ENCODE data around the gene MUC5B. TPM values are rescaled to one million over a fixed set of nuclear protein-coding genes. Genes with fewer than 3 reads are reported as not detected.
A peak's percentile ranks its signal among the peaks of the same experiment; 100 is the strongest.

The MUC5B gene
- total RNA-seq, 1 donor from 2014 or later, result not detected

DNA sequence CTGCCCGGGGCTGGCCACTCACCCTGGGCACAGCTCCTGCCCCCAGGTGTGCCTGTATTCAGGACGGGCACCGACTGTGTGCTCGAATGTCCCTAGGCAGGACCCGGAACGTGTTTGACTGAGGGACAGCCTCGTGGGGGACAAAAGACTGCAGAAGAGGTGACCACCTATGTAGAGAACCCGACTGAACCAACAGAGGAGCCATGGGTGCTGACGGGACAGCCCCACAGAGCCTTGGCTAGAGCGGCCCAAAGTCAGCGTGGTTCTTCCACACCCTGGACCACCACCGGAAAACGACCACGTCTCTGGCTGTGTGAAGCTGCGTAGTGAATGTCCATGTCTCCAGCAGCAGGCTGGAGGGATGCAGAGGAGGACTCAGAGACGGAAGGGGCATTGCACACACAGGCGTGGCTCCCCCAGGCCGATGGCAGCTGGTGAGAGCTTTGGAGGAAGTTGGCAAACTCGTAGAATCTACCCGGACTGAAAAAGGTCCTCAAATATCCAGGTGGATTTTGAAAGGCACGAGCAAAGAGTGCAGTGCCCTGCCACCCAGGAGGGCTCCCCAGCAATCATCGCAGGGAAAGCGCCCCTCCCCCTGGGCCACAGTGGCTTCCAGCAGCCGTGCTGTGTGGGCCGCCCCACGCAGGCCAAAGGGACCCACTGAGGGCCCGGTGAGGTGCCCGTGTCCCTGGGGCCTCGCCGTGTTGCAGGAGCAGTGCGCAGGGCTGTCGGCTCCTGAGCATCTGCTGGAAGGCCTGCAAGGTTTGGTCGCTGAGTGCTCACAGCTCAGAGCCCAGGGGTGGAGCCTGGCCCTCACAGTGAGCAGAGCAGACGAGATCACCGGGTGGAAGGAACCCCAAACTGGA lies 17.5 kb upstream of the MUC5B start:
- no peak overlapping the region for H3K4me3 Mint-ChIP-seq (ENCODE audit: unreplicated experiment)
- DNase-seq, result peak; percentile 20
- TF ChIP-seq, protein P1, sequence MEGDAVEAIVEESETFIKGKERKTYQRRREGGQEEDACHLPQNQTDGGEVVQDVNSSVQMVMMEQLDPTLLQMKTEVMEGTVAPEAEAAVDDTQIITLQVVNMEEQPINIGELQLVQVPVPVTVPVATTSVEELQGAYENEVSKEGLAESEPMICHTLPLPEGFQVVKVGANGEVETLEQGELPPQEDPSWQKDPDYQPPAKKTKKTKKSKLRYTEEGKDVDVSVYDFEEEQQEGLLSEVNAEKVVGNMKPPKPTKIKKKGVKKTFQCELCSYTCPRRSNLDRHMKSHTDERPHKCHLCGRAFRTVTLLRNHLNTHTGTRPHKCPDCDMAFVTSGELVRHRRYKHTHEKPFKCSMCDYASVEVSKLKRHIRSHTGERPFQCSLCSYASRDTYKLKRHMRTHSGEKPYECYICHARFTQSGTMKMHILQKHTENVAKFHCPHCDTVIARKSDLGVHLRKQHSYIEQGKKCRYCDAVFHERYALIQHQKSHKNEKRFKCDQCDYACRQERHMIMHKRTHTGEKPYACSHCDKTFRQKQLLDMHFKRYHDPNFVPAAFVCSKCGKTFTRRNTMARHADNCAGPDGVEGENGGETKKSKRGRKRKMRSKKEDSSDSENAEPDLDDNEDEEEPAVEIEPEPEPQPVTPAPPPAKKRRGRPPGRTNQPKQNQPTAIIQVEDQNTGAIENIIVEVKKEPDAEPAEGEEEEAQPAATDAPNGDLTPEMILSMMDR (IDR thresholded peaks at IDR 0.05; ENCODE audit: partially characterized antibody, unreplicated experiment), result no peak
- H3K27ac Mint-ChIP-seq (ENCODE audit: unreplicated experiment), result no peak overlapping the region
- H3K4me1 Mint-ChIP-seq (ENCODE audit: low read depth, unreplicated experiment), result no peaks in the 10 kb centered on the region
- H3K36me3 Mint-ChIP-seq (ENCODE audit: unreplicated experiment), result peaks cover 12% of the 10 kb centered on the region
- H3K27me3 Mint-ChIP-seq (ENCODE audit: unreplicated experiment), result peaks cover 7% of the 10 kb centered on the region
- H3K9me3 Mint-ChIP-seq (ENCODE audit: unreplicated experiment), result peaks cover 7% of the 10 kb centered on the region

GRCh38 chr11:1205987-1206331 lies 16.9 kb upstream of the MUC5B start:
- TF ChIP-seq, protein P1 (IDR thresholded peaks at IDR 0.05; ENCODE audit: partially characterized antibody, unreplicated experiment), result no peak
- Mint-ChIP-seq H3K4me1 (ENCODE audit: low read depth, unreplicated experiment) (no peaks in the 10 kb centered on the region), H3K27me3 (ENCODE audit: unreplicated experiment) (peaks cover 8% of the 10 kb centered on the region), H3K4me3 (ENCODE audit: unreplicated experiment) (no peak overlapping the region), H3K36me3 (ENCODE audit: unreplicated experiment) (peaks cover 15% of the 10 kb centered on the region), H3K27ac (ENCODE audit: unreplicated experiment) (no peak overlapping the region), H3K9me3 (ENCODE audit: unreplicated experiment) (peaks cover 7% of the 10 kb centered on the region)
- peak; percentile 10 for DNase-seq

DNA sequence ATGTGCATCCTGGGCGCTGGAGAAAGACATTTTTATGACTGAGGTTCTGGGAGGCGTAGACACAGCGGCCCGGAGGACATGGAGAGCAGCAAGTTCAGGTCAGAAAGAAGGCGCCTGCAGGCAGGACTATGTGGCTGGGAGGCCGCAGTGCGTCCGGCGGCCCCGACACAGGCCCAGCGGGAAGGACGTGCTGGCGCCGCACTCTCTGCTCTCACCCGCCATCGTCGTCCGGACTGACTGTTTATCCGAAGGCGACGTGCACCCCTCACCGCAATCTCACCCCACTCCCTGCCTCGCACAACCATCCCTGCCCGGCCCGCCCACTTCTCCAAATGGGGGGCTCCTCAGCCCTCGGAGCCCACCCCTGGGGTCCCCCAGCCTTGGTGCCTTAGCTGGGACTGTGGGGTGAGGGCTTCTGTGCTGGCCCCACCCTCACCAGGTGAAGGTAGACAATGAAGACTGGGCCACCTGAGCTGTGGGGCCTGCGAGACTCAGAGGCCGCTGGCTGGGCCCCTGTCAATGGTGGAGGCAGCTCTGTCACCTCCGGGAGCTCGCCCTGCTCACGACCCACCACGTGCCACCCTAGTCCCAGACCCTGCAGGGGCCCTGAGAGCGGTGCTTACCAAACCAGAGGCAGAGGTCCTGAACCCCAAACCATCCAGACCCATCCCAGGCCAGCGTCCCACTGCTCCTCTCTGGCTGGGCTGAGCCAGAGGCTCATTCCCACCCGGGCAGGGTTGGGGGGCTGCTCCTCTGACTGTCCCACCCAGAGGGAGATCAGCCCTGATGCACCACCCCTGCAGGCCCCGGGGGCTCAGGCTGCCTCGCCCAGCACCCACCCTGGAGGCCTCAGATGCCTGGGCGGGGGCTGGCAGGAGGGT lies 16.2 kb upstream of the MUC5B start:
- peaks cover 8% of the 10 kb centered on the region for H3K27me3 Mint-ChIP-seq (ENCODE audit: unreplicated experiment)
- no peak overlapping the region for H3K27ac Mint-ChIP-seq (ENCODE audit: unreplicated experiment)
- TF ChIP-seq, protein P1 (IDR thresholded peaks at IDR 0.05; ENCODE audit: partially characterized antibody, unreplicated experiment), result no peak
- H3K4me1 Mint-ChIP-seq (ENCODE audit: low read depth, unreplicated experiment), result no peaks in the 10 kb centered on the region
- peak; percentile 11 for DNase-seq
- peaks cover 9% of the 10 kb centered on the region for H3K9me3 Mint-ChIP-seq (ENCODE audit: unreplicated experiment)
- no peak overlapping the region for H3K4me3 Mint-ChIP-seq (ENCODE audit: unreplicated experiment)
- peaks cover 19% of the 10 kb centered on the region for H3K36me3 Mint-ChIP-seq (ENCODE audit: unreplicated experiment)

DNA sequence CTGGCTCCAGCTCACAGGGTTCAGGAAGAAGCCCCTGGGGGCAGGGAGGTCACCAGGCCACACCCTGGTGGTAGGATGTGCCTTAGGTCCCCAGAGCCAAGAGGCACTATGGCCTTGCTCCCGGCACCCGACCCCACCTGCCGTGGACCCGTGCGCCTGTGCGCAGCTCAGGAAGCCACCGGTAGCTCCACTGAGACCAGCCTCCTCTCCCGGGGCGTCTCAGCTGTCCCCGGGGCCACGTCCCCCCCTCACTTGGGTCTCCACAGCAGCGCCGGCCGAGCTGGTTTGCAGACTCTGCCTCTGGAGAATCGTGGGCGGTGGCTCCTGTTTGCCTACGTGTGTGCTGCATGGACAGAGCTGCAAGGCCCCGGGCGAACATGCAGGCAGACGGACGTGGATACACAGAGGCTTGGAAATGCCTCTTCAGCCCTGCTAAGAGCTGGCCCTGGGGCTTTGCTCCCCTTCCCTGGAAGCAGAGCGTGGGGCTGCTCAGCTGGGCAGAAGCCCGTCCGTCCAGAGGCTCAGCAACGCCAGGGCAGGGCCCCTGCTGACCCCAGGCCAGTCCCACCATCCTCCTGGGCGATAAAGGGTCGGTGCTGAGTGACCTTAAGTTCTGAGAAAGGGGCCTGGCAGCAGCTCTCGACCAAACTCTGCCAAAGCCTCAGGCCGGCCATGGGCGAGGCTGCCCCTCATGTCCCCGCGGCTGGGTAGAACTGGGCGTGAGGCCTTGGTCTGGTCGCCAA lies 15.3 kb upstream of the MUC5B start:
- TF ChIP-seq, protein P1 (IDR thresholded peaks at IDR 0.05; ENCODE audit: partially characterized antibody, unreplicated experiment), result no peak
- peaks cover 8% of the 10 kb centered on the region for H3K27me3 Mint-ChIP-seq (ENCODE audit: unreplicated experiment)
- peaks cover 11% of the 10 kb centered on the region for H3K9me3 Mint-ChIP-seq (ENCODE audit: unreplicated experiment)
- DNase-seq, result peak; percentile 15
- H3K4me1 Mint-ChIP-seq (ENCODE audit: low read depth, unreplicated experiment), result no peaks in the 10 kb centered on the region
- peaks cover 20% of the 10 kb centered on the region for H3K36me3 Mint-ChIP-seq (ENCODE audit: unreplicated experiment)
- H3K27ac Mint-ChIP-seq (ENCODE audit: unreplicated experiment), result no peak overlapping the region
- no peak overlapping the region for H3K4me3 Mint-ChIP-seq (ENCODE audit: unreplicated experiment)
